Activated CD8-positive, alpha-beta T cell treated with anti-CD3 and anti-CD28 coated beads, Interleukin-2, amount 10 ng/mL, durations not matched to agents 7 days and 5 days (primary cell): Measurements from ENCODE around the gene ADAMTS17. TPM values are rescaled to one million over a fixed set of nuclear protein-coding genes. Genes with fewer than 3 reads are reported as not detected.

Experiments
- ATAC-seq: fragments of 150-1000 bp; cut with Tn5 transposase; one replicate; pipeline ENCODE4 v1.10.0; 2021; ENCODE audit warnings: moderate library complexity
- CTCF ChIA-PET: fragments of 350-600 bp; sonication (Branson Sonifier 250); formaldehyde crosslinking; loops from one replicate; lab custom pipeline; 2021; ENCODE audit warnings: antibody characterized with exemption; lab: Charles Lee
- POLR2A ChIA-PET: fragments of 350-600 bp; sonication (Branson Sonifier 250); formaldehyde crosslinking; loops from one replicate; lab custom pipeline; 2021; ENCODE audit warnings: antibody characterized with exemption; lab: Charles Lee
- DNase-seq: peaks from one replicate; pipeline ENCODE4 v3.0.0-alpha.2; 2020
- H3K27ac Mint-ChIP-seq: one replicate; pipeline ENCODE4 v1.8.0; 2021; ENCODE audit warnings: mild to moderate bottlenecking, mixed read lengths
- H3K27me3 Mint-ChIP-seq: one replicate; pipeline ENCODE4 v1.8.0; 2021; ENCODE audit warnings: low read depth, mixed read lengths
- H3K36me3 Mint-ChIP-seq: one replicate; pipeline ENCODE4 v1.8.0; 2021; ENCODE audit warnings: low read depth, mixed read lengths
- H3K4me1 Mint-ChIP-seq: one replicate; pipeline ENCODE4 v1.8.0; 2021; ENCODE audit warnings: low read depth, mixed read lengths
- H3K4me3 Mint-ChIP-seq: one replicate; pipeline ENCODE4 v1.8.0; 2021; ENCODE audit warnings: mild to moderate bottlenecking, mixed read lengths
- H3K9me3 Mint-ChIP-seq: one replicate; pipeline ENCODE4 v1.8.0; 2022; ENCODE audit warnings: mixed read lengths; ENCODE audit not compliant: insufficient read depth
- total RNA-seq, 2 experiments: library from RNA; stranded (reverse); gene quantifications; one replicate each; pipeline ENCODE4 v1.2.3, GENCODE V29; 2021

ADAMTS17 gene
- total RNA-seq, 2 experiments from 2014 or later = 5.1 to 6.0 TPM

DNA sequence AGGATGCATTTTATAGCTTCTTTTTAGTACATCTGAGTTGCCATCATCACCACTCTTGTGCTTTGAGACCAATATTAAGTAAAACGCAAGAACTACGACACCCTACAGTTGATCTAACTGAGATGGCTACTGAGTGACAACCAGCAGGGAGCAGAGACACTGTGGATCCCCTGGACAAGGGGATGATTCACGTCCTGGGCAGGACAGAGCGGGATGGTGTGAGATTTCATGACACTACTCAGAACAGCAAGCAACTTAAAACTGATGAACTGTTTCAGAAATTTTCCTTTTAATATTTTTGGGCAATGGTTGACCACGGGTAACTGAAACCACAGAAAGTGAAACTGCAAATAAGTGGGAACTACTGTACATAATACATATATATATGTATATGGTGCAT is 299.2 kb downstream of the ADAMTS17 start:
- CTCF ChIA-PET = no interaction called here
- Mint-ChIP-seq H3K36me3 (no peaks in the 10 kb centered on the region), H3K4me1 (peaks cover 1% of the 10 kb centered on the region)

DNA sequence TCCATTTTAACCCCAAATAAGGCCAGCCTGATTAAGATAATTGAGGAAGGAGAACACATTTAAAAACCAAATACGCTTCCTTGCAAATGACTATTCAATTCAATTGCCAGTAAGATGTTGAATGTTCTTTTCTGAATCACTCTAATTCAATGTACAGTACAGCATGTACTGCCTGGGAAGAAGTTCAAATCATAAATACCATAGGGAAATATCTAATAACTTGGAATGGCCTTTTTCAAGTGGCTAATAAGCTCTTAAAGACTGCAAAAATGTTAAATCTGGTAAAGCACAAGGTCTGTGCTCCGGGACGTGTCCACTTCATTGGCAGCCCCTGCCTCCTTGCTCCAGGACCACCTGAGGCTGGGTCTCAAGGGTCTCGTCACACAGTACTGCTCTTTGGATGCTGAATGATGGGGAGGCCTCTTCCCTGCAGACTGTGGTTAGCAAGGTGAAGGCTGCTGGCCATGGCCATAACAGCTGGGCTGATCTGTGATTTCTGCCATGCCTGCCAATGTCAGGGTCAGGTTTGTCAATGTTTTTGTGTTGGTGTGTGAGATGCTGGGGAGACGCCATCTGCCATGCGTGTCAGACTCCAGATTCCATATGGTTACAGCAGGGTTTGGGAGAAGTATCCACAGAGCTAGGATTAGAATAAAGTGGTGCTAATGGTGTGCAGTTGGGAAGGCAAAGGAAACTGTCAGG is 300.5 kb downstream of the ADAMTS17 start:
- Mint-ChIP-seq H3K9me3 (no peaks in the 10 kb centered on the region), H3K27me3 (peaks cover 1% of the 10 kb centered on the region), H3K36me3 (no peaks in the 10 kb centered on the region), H3K4me3 (no peak overlapping the region), H3K27ac (no peak overlapping the region), H3K4me1 (peaks cover 1% of the 10 kb centered on the region)
- ChIA-PET POLR2A (no interaction called here), CTCF (no interaction called here)
- ATAC-seq (no peak), DNase-seq (no peak)

More for the DNA sequence above, 299.2 kb downstream of the ADAMTS17 start:
- ATAC-seq (no peak), DNase-seq (no peak)
- Mint-ChIP-seq H3K27ac (no peak overlapping the region), H3K27me3 (peaks cover 1% of the 10 kb centered on the region), H3K4me3 (no peak overlapping the region), H3K9me3 (peaks cover 8% of the 10 kb centered on the region)
- POLR2A ChIA-PET = no interaction called here

DNA sequence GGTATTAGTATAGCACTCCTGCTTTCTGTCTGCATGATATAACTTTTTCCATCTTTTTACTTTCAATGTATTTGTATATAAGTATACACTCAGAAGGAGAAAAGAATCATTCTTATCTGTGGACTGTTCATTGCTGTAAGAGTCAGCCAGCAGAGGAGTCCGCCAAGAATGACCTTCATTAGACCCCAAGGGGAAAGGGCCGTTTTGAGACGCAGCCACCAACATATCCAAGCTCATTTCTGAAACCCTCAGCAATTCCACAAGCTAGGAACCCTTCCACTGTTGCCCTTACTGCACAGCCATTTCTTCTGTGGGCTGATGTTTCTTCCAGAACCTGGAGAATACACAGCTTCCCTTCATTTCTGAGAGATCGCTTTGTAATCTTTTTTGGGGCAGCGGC is 301.8 kb downstream of the ADAMTS17 start:
- peaks cover 1% of the 10 kb centered on the region for H3K27me3 Mint-ChIP-seq
- no peaks in the 10 kb centered on the region for H3K36me3 Mint-ChIP-seq
- no peak overlapping the region for H3K4me3 Mint-ChIP-seq
- DNase-seq (no peak), ATAC-seq (no peak)
- ChIA-PET POLR2A (no interaction called here), CTCF (no interaction called here)
- H3K4me1 Mint-ChIP-seq = peaks cover 1% of the 10 kb centered on the region
- no peak overlapping the region for H3K27ac Mint-ChIP-seq
- H3K9me3 Mint-ChIP-seq = no peaks in the 10 kb centered on the region

DNA sequence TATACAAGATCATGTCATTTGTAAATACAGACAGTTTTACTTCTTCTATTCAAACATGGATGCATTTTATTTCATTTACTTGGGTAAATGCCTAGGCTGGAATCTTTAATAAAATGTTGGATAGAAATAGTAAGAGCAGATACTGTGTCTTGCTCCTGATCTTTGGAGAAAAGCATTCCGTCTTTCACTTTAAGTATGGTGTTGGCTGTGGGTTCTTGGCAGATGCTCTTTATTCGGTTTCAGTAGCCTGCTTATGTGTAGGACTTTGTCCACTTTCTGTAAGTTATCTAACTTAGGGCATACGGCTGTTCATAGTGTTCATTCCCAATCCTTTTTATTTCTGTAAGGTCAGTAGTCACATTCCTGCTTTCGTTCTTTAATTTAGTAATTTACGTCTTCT is 303.0 kb downstream of the ADAMTS17 start:
- Mint-ChIP-seq H3K4me3 (no peak overlapping the region), H3K9me3 (no peaks in the 10 kb centered on the region), H3K27me3 (peaks cover 1% of the 10 kb centered on the region), H3K36me3 (no peaks in the 10 kb centered on the region), H3K27ac (no peak overlapping the region), H3K4me1 (peaks cover 1% of the 10 kb centered on the region)
- CTCF ChIA-PET = no interaction called here
- DNase-seq = no peak
- no peak for ATAC-seq
- POLR2A ChIA-PET = no interaction called here

DNA sequence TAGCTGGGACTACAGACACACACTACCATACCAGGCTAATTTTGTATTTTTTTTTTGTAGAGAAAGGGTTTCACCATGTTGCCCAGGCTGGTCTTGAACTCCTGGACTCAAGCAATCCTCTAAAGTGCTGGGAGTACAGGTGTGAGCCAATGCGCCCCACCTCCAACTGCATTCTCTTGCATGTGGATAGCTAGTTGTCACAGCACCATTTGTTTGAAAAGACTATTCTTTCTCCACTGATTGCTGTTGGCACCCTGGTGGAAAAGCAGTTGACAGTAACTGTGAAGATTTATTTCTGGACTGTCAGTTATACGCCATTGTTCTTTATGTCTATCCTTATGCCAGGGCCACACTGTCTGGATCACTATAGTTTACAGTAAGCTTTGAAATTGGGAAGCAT is 303.9 kb downstream of the ADAMTS17 start:
- no peak overlapping the region for H3K4me3 Mint-ChIP-seq
- no peak for DNase-seq
- ATAC-seq = no peak
- ChIA-PET POLR2A (no interaction called here), CTCF (no interaction called here)
- no peaks in the 10 kb centered on the region for H3K9me3 Mint-ChIP-seq
- no peak overlapping the region for H3K27ac Mint-ChIP-seq
- peaks cover 1% of the 10 kb centered on the region for H3K27me3 Mint-ChIP-seq
- no peaks in the 10 kb centered on the region for H3K36me3 Mint-ChIP-seq
- H3K4me1 Mint-ChIP-seq = peaks cover under 1% of the 10 kb centered on the region

DNA sequence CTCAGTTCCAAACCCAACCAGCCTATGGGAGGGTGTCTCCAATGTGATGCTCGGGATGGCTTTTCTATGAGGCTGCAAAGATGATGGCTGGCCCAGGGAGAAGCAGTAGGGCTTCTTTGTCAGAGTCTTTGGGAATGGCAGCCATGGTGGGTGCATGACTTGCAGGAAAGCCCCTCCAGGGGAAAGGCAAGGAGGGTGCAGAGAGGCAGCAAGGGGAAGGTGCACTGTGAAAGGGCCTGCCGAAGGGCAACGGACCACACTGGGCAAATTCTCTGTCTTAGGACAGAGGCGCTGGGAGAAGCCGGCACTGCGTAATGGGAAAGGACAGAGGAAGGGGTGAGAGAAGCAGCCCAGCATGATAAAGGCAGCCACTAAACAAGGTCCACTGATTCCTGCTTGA is 305.8 kb downstream of the ADAMTS17 start:
- Mint-ChIP-seq H3K4me1 (no peaks in the 10 kb centered on the region), H3K27me3 (no peaks in the 10 kb centered on the region), H3K36me3 (no peaks in the 10 kb centered on the region), H3K27ac (no peak overlapping the region), H3K9me3 (no peaks in the 10 kb centered on the region), H3K4me3 (no peak overlapping the region)
- POLR2A ChIA-PET = no interaction called here
- DNase-seq (no peak), ATAC-seq (no peak)
- CTCF ChIA-PET = no interaction called here

DNA sequence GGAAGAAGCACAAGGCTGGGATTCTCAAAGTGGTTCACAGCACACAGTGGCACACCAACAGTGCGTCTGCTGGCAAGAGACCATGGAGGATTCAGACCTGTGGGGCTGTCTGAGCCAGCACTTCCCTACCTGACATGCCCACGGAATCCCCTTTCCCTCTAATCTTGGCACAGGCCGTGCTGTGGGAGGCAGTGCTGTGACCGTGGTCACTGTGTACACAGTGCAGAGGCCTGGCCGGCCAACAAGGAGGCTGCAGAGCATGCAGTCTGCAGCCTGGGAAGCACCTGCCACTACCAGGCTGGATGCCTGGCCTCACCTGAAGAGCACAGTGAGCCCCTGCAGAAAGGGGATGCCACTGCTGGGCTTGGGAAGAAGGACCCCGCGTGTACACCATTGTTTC is 307.6 kb downstream of the ADAMTS17 start:
- H3K4me1 Mint-ChIP-seq = no peaks in the 10 kb centered on the region
- no peak overlapping the region for H3K4me3 Mint-ChIP-seq
- H3K36me3 Mint-ChIP-seq = no peaks in the 10 kb centered on the region
- no peak overlapping the region for H3K27ac Mint-ChIP-seq
- POLR2A ChIA-PET = no interaction called here
- CTCF ChIA-PET = no interaction called here
- H3K27me3 Mint-ChIP-seq = no peaks in the 10 kb centered on the region
- peaks cover 4% of the 10 kb centered on the region for H3K9me3 Mint-ChIP-seq
- no peak for DNase-seq
- ATAC-seq = no peak

DNA sequence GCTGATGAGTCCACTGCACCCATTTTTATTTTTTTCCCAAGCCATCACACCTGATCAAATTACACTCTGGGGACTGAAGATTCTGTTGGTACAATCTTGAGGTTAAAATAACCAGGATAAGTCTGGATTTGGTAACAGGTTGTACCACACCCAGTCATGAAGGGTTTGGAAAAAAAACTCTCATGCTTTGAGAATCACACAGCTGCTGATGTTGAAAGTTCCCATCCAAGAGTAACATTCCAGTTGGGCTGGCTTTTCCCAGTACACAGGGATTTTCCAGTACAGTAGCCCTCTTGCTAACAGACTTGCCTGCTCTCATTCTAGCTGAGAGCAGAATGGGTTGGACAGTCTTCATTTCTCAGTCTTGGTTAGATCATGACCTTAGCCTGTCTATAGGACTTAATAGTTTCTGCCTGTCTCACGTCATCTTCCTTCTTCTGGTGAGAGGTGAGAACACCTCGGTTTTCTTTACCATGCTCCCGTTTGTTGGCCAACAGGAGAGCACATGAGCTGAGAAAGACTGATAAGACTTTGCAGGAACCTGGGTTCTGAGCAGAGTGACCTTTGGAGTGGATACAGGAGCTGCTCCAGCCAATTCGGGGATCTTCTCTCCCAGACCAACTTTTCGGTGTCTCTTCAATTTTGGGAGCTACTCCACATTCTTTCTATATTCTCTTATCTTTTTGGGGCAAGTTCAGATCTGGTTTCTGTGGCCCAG is 308.5 kb downstream of the ADAMTS17 start:
- H3K4me3 Mint-ChIP-seq = no peak overlapping the region
- H3K27me3 Mint-ChIP-seq = no peaks in the 10 kb centered on the region
- POLR2A ChIA-PET = no interaction called here
- H3K27ac Mint-ChIP-seq = no peak overlapping the region
- peaks cover 9% of the 10 kb centered on the region for H3K9me3 Mint-ChIP-seq
- DNase-seq (no peak), ATAC-seq (no peak)
- CTCF ChIA-PET = interaction anchor here (0.9 kb wide), 1 partner anchor 316 kb away, joined by 3 read pairs; no protein-coding TSS in a partner anchor
- H3K4me1 Mint-ChIP-seq = no peaks in the 10 kb centered on the region
- H3K36me3 Mint-ChIP-seq = no peaks in the 10 kb centered on the region

DNA sequence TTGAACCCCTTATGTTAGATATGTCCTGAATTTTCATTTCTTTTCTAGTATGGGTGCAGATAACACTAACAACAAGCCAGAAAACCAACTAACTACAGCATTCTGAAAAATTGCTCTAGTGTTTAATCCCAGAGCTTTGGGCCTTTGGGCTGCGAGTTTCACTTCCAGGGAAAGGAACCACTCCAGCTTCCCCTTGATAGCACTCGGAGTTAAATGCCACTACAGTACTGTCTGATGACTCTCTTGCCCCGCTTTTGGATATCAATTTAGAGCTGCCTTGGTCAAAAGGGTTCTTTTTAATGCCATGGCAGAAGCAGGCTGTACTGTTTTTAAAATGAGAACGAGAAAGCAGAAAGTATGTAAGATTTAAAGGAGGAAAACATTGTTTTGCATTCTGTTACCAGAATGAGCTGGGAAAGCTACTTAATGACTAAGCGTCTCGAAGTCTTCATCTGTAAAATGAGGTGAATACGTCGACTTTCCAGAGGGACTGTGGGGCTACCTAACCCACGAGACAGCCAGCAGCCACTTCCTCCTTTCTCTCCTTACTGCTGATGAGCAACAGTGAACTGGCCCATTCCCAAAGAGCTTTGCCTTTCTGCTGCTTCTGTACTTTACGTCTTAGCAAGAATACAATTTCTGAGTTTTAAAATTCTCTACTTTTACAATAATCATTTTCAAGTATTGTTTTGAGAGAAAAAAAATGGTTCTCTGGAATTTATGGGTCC is 309.3 kb downstream of the ADAMTS17 start:
- CTCF ChIA-PET = no interaction called here
- DNase-seq (no peak), ATAC-seq (no peak)
- Mint-ChIP-seq H3K27me3 (no peaks in the 10 kb centered on the region), H3K9me3 (peaks cover 15% of the 10 kb centered on the region), H3K36me3 (no peaks in the 10 kb centered on the region), H3K4me1 (no peaks in the 10 kb centered on the region), H3K4me3 (no peak overlapping the region), H3K27ac (no peak overlapping the region)
- POLR2A ChIA-PET = no interaction called here

DNA sequence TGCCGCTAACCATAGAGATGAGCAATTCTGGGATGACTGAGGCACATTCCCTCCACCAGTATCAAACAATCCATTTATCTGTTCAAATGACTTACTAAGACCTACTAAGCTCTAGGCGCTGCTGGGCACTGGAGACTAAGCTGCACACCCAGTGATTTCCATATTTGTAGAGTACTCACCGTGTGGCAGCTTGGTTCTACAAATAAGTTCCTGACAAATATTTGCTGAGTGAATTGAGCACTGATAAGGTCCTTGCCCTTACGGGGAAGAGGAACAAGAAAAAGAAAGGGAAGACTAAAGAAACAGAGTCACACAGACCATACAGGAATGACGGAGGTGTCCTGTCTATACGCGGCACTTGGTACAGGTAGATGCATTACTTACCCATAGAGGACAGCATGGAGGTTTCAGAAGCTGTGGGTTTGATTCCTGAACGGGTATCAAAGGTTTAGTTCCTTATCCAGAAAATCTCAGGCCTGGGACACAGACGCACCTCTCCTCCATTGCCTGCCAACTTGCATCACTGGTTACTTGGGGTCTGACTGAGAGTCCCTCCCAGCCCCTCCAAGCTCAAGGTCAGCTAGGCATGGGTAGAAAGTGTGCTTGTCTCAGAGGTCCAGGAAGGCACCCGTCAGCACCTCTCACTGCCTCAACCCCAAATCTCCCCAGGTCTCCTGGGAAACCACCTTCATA is 310.0 kb downstream of the ADAMTS17 start:
- Mint-ChIP-seq H3K36me3 (no peaks in the 10 kb centered on the region), H3K9me3 (peaks cover 21% of the 10 kb centered on the region), H3K27ac (no peak overlapping the region), H3K27me3 (no peaks in the 10 kb centered on the region), H3K4me3 (no peak overlapping the region), H3K4me1 (no peaks in the 10 kb centered on the region)
- ATAC-seq (no peak), DNase-seq (no peak)
- POLR2A ChIA-PET = no interaction called here
- CTCF ChIA-PET = no interaction called here

DNA sequence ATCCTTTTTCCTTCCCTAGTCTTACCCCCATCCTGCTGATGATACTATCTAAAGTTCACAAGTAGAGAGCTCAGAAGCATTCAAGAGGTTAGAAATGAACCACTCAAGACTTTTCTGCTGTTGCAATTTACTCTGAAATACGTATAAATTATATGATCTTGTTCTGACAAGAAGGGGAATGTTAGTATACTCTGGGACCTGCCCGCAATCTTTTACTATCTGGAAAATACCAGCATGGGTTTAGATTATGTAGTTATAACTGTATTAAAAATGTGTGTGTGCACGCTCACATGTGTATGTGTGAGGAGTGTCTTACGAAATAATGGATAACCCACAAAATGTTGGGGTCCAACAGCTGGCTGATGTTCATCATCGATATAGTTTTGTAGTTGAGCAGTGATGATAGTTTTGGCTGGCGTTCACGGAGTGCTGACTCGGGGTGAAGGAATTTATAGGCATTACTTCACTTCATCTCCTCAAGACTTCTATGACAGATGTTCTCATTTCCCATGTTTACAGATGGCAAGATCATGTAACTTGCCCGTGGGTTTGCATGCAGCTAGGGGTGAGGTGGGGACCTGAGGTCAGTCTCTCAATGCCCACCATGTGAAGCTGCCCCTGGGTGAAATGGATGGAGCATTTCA is 311.1 kb downstream of the ADAMTS17 start:
- CTCF ChIA-PET = no interaction called here
- DNase-seq (no peak), ATAC-seq (no peak)

More for the DNA sequence above, 311.1 kb downstream of the ADAMTS17 start:
- no peaks in the 10 kb centered on the region for H3K36me3 Mint-ChIP-seq
- POLR2A ChIA-PET = no interaction called here
- peaks cover 21% of the 10 kb centered on the region for H3K9me3 Mint-ChIP-seq
- no peaks in the 10 kb centered on the region for H3K4me1 Mint-ChIP-seq
- no peak overlapping the region for H3K27ac Mint-ChIP-seq
- no peaks in the 10 kb centered on the region for H3K27me3 Mint-ChIP-seq
- no peak overlapping the region for H3K4me3 Mint-ChIP-seq
